ENCODE results near the gene NACA.

DNA sequence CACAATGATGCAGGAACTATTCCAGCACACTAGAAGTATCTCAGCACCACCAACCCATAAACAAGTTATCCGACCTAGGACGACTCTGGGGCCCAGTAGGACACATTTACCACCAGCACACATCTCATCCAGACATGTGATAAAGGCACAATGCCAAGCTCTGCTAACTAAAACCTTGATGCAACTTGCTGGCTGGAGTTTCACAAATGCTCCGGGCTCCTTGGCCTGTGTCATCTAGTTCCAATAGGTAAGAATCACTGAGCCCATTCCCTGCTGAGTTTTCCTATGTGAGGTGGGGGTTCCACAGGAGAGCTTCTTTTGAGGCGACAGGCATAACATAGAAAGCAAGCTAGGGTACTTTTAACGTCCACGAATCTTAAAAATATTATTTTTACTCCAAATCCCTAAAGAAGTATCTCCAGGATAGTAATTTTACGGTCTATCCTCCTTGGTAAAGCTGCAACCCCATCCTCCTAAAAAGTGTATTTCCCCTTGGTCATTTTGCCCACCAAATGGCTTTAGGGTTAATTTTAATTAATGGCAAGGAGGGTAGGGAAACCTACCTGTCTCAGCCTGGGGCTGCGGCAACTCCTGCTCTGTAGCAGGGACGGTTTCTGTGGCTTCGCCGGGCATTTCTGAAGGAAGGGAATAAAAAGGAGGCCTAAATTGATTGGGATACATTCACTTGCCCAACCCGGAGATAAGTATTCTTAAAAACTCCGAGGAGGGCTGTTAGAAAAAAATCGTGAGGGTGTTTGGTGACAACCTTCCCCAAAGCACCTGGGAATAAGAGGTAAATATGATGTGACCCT is 1.0 kb downstream of the NACA start:
- no peak for TF ChIP-seq YY1 (IDR thresholded peaks at IDR 0.05; ENCODE audit: insufficient read depth, insufficient read length)
- TF ChIP-seq SUZ12 (IDR thresholded peaks at IDR 0.05; ENCODE audit: extremely low read depth, insufficient read depth, insufficient read length): no peak
- TF ChIP-seq ZNF274 (IDR thresholded peaks at IDR 0.05; ENCODE audit: low read depth, low read length): no peak

Measured in NT2/D1 (cell line).